Stimulated activated CD8-positive, alpha-beta memory T cell treated with anti-CD3 and anti-CD28 coated beads, Interleukin-15, amount 100 ng/mL, for 24 hours (primary cell): Measurements from ENCODE around the gene ARHGAP8.
"Not testable (repeated sequence)": the region's sequence is repeated elsewhere in the genome, so short reads cannot be mapped to it uniquely, and the experiment has no call there.

Experiments
- DNase-seq: peaks from one replicate; pipeline ENCODE4 v3.0.0-alpha.2; 2020; ENCODE audit warnings: low read depth

ARHGAP8 gene

DNA sequence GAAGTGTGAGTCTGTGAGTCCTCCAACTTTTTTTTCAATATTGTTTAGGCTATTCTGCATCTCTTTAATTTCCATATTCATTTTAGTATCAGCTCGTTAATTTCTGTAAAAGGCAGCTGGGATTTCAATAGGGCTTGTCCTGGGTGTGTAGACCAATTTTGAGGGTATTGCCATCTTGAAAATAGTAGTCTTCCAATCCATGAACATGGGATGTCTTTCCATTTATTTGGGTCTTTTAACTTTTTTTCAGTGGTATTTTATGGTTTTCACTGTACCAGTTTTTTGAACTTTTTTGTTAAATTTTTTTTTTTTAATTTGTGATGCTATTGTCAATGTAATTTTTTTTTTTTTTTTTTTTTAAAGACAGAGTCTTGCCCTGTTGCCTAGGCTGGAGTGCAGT lies 79.5 kb downstream of the ARHGAP8 start:
- no peak for DNase-seq

DNA sequence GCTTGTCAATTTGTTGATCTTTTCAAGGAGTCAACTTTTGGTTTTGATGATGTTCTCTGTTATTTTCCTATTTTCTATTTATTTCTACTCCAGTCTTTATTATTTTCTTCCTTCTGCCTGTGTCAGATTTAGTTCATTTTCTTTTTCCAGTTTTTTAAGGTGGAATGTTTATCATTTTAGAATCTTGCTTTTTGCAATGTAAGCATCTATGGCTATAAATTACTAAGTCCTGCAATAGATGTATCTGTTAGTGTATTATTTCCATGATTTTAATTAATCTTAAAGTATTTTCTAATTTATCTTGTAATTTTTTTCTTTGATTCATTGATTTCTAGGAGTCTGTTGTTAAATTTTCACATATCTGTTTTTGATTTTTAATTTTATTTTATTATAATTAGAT lies 81.7 kb downstream of the ARHGAP8 start:
- DNase-seq, result no peak

DNA sequence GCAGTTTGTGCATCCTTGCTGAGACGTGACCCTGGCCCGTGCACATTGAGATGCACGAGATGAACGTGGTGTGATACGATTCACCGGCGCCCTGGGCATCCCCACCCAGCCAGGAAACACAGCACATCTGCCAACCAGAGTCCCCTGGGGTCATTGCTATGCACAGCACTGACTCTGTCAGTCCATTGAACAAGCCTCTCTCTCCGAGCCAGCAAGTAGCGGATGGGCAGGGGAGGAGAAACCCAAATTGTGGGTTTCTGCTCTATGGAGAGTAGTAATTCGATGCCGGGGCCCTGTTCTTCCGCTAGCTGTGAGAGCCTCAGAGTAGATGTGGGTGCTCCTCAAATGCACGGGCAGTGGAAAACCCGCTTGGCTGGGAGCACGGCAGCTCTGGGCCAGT lies 85.1 kb downstream of the ARHGAP8 start:
- no peak for DNase-seq

DNA sequence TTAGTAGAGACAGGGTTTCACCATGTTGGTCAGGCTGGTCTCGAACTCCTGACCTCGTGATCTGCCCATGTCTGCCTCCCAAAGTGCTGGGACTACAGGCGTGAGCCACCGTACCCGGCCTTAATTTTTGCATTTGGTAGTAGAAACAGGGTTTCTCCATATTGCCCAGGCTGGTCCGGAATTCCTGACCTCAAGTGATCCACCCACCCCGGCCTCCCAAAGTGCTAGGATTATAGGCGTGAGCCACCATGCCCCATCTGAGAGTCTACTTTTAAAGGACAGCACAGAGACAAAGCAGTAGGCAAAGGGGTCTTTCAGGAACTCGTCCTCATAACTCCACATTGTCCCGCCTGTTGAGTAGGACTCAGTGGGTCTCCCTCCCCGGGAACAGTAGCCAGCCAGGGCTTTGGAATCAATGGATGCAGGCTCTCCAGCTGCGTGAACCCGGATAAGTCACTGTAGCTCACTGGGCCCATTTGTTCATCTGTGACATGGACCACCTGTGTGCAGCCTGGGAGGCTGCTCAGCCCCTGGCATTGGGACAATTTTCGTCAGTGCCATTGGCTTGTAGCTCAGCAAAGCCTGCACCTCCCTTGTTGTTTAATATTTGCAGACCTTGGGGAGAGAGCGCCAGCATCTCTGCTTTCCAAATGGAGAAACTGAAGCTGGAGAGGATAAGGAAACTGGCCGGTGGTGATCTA lies 86.1 kb downstream of the ARHGAP8 start:
- DNase-seq, result no peak

DNA sequence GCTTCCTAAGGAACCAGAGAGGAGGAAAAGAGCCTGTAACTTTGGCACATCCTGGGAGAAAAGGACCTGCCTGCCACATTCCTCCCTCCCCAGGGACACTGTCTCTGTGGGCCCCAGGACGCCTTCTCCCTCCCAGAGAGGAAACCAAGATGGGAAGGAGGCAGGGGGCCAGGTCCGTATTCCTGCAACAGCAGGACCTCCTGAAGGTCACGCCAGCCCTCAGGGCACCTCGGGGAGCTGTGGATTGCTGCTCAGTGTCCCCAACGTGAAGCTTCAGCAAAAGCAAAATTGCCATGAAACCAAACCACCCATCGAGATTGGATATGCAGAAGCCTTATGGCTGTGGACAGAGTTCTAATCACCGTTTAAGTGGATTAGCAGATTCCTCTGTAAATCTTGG lies 86.7 kb downstream of the ARHGAP8 start:
- DNase-seq, result no peak

DNA sequence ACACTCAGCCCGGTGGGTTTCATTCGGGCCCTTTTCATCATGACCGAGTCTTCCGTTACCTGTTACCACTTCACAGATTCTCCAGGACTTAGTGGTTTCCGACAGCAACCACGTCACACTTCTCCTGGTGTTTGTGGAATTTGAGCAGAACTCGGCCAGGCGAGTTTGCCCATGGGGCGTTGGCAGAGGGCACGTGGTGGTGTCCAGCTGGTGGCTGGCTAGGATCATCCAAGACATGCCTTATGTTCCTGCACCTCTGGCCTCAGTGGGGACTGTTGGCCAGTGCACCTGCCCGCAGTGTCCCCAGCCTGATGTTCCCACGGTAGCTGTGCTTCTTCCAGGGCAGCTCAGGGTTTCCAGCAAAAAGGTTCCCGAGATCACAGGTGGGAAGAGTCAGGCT lies 87.3 kb downstream of the ARHGAP8 start:
- DNase-seq, result no peak

DNA sequence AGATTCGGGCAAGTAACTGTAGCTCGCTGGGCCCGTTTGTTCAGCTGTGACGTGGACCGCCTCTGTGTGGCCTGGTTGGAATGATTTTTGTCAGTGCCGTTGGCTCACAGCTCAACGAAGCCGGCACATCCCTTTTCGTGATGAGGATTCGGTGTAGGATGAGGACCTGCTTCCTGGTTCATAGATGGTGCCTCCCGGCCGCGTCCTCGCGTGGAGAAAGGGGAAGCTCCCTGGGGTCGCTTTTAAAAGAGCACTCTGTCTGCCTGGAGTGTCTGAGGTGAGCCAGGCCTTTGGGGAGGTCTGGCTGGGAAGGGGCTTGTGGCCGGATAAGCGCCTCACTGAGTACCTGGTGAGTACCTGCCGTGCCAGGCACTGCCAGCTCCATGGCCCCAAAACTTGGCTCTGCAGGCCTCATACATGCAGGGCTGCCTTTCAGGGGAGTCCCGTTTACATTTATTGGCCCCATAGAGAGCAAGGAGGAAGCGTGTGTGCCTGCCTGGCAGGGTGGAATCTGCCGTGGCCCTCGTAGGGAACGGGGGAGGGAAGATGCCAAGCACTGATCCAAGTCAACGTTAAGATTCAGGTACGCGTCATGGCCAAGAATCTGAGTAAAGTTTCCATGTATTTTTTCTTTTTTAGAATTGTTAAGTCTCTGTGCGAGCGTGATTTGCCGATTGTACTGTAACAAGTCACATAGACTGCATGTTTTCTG lies 88.4 kb downstream of the ARHGAP8 start:
- no peak for DNase-seq

DNA sequence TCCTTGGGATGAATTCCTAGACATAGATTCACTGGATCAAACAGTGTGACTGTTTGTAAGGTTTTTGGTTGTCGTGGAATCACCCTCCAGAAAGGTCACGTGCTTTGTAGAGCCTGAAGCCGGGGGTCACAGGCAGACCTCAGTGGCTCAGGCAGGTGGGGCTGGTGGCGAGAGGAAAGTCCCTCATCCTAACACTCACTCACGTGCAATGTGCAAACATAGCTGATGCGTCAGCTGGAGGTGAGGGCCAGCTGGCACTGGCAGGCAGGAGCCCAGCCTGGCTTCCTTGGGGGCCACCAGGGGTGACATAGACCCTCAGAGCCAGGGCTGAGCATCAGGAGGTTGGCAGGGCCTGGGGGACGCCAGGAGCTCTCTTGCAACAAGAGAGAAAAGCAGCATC lies 90.0 kb downstream of the ARHGAP8 start:
- no peak for DNase-seq

DNA sequence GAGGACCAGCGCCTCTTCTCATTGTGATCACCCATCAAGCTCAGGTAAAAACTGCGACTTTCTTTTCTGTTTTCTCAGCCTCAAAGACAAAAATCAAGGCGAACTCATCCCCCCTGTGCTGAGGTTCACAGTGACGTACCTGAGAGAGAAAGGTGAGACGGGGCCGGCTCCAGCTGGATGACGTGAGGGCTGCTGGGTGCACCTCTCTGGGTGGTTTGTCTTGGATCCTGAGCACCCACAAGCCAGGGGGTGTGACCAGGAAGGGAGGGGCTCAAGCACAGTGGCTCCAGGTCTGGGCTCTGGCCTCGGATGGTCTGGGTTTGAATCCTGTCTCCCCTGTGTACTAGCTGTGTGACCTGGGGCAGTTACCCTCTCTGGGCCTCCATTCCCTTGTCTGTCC lies 92.8 kb downstream of the ARHGAP8 start:
- DNase-seq, result no peak

DNA sequence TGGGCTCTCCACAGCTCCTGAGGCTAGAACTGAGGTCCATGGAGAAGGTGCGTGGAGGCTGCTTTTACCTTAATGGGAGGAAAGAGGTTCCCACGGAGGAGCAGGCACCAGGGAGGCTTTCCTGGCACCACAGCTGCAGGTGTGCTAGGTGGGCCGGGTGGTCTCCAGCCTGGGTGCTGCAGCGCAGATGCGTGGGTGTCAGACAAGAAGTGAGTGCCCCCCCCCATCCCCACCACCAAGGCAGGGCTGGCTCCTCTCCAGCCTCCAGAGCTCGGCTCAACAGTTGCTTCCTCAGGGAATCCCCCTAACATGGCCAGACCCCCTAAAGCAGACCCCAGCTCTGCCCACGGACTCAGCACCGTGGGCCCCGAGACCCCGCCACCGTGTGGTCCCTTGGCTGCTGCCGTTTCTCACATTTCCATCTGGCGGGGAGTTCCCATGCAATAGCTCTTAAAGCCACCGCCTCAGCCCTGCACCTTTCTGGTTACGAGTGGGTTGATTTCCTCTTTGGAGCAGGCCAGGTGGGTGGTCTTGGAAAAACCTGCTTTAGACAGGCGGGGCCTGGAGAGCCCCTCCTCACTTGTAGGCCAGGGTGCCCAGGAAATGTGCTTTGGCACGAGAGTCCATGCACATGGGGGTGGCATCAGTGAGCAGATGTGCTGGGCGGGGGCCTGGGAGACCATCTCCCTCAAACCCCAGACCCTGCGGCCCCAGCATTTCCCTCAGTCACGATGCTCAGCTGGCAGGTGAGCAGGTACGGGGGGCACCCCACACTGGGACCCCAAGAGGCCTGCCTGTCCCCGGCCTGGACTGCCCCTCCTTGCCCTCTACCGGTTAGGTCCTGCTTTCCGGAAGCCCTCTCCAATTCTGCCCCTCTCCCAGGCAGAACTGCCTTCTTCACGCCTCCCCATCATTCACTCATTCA lies 93.7 kb downstream of the ARHGAP8 start:
- DNase-seq, result no peak

DNA sequence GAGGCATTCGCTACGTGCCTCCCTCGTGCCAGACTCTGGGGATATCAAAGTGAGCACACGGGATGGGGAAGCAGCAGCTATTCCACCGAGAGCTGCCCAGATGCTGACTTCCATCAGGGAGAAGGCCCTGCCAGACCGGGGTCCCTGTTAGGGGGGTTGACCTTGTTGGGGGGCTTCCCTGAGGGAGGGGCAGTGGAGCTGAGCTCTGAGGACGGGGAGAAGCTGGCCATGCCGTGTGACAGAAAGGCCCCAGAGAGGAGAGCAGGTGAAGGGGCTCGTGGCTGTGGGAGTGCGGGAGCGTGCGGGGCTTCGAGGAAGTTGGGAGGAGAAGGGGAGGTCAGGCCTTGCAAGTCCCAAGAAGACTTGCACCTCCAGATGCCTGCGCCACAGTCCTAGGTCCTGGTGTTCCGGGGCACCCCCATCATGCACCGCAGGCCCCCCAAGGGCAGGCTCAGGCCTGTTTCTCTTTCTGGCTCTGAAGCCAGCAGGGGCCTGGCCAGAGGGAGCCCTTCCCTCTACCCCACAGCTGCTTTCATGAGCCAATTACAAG lies 94.4 kb downstream of the ARHGAP8 start:
- no peak for DNase-seq

DNA sequence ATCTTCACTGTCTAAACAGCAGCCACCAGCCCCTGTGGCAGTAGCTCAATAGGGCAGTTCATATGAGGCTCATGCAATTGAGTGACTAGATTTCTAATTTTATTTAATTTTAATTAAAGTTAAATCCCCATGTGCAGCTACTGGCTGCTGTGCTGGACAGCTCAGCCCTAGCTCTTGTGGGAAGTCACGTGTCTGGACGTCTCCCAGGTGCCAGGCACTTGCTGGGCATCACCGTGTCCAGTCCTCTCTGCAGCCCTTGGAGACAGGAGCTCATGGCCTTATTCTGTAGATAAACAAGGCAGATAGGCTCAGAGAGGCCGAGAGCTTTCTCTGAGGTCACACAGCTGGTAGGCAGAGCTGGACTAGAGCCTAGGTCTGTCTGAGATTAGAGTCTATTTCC lies 95.0 kb downstream of the ARHGAP8 start:
- DNase-seq, result no peak

DNA sequence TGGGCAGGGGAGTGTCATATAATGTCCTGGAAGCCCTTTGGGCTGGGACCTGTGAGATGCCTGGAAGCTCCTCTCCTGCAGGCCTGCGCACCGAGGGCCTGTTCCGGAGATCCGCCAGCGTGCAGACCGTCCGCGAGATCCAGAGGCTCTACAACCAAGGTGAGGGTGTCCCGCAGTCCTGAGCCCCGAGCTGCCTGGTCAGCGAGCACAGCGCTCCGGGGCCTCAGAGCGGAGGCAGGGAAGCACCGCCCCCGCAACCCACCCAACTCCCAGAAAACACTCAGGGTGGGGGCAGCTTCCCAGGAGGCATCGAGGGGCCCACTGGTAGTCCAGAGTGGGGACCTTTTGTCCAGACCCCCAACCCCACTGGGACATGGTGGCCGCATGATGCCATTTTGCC lies 95.5 kb downstream of the ARHGAP8 start:
- no peak for DNase-seq

DNA sequence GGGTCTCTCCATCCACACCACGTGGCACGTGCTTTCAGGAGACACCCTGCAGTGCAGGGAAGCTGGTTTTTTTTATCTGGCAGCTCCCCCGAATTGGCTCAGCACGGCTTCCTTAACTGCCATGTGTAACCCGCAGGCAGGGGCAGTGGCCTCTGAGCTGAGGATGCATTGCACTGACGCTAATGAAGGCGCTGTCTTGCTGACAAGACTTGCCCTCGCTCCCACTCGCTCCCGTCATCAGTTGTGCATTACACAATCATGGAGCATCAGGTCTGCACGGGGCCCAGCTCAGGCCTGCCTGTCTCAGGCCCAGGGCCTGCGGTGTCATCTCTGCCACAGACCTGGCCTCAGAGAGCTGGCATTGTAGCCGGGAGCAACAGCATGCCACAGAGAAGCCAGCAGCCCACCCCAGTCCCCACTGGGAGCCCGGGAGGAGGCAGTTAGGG lies 95.9 kb downstream of the ARHGAP8 start:
- no peak for DNase-seq

DNA sequence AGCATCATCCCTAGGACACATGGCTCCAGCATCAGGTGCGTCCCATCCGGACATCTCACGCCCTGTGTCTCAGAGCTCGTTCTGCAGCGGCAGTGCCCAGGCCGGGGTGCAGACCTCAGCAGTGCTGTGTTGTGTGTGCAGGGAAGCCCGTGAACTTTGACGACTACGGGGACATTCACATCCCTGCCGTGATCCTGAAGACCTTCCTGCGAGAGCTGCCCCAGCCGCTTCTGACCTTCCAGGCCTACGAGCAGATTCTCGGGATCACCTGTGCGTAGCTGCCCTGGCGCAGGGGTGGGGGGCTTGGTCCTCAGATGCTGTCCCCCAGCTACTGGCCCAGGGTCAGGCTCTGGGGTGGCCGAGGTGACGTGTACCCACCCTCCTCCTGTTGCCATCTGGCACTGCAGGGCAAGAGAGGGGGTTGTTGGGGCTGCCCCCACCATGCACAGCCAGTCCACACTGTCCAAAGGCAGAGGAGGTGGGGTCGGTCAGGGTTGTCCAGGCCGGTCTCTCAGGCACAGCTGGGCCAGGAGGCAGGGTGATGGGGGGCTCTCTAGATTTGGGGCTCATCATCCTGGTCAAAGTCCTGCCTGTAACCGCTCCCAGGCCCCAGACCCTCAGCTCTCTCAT lies 96.5 kb downstream of the ARHGAP8 start:
- DNase-seq, result no peak

DNA sequence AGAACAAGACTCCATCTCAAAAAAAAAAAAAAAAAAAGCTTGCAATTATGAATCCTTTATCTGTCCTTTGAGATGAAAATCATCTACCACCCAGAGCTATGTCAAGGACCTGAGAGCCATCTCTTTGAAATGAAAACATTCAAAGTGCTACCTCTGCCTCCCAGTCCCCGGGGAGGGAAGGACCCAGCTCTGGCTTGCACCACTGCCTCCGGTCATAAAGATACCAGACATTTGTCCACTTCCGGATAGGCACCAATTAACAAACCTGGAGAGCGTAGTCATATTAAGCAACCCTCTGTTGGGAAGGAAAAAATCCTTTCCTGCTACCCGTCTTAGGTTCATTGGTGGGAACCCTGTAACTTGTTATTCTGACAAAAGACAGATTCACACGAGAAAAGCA lies 98.6 kb downstream of the ARHGAP8 start:
- DNase-seq, result no peak

DNA sequence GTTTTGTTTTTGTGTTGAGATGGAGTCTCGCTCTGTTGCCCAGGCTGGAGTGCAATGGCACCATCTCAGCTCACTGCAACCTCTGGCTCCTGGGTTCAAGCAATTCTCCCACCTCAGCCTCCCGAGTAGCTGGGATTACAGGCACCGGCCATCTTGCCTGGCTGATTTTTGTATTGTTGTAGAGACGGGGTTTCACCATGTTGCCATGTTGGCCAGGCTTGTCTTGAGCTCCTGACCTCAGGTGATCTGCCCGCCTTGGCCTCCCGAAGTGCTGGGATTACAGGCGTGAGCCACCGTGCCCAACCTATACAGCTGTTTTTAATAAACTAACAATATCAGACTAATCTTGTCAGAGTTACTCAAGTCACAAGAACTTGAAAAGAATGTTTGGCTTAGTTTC lies 102.3 kb downstream of the ARHGAP8 start:
- not testable (repeated sequence) for DNase-seq

DNA sequence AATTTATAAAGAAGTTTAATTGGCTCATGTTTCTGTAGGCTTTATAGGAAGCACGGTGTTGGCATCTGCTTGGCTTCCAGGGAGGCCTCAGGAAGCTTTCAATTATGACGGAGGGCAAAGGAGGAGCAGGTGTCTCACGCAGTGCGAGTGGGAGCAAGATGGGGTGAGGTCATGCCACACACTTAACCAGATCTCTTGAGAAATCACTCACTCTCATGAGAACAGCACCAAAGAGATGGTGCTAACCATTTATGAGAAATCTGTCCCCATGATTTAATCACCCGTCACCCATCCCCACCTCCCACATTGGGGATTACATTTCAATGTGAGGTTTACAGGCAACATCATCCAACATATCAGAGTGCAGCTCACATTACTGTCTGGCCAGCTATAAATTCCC lies 103.5 kb downstream of the ARHGAP8 start:
- no peak for DNase-seq

DNA sequence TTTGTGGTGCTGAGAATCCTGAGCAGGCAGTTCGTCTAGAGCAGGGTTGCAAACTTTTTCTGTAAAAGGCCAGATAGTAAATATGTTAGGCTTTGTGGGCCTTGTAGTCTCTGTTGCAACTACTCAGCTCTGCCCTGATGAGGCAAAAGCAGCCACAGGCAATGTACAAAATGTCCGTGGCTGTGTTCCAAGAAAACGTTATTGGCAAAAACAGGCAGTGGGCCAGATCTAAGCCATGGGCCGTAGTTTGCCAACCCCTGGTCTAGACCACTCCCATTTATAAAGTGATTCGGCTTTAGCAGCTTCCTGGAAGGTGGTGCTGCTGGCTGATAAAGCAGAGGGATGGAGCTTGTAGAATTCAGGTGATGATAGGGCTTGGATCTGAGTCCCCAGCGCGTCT lies 106.4 kb downstream of the ARHGAP8 start:
- not testable (repeated sequence) for DNase-seq

DNA sequence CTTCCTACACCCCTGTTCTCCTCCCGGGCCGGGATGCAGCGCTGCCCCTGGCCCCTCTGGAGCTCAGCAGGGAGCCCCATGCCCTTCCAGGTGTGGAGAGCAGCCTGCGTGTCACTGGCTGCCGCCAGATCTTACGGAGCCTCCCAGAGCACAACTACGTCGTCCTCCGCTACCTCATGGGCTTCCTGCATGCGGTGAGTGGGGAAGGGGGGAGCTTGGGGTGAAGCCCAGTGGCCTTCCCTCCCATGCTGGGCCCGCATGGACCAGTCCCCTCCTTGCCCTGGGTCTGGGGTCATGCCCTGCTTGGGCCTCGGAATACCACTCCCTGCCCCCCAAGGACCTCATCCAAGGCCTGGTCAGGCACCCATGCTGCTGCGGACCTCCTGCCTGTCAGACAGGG lies 107.3 kb downstream of the ARHGAP8 start:
- no peak for DNase-seq

DNA sequence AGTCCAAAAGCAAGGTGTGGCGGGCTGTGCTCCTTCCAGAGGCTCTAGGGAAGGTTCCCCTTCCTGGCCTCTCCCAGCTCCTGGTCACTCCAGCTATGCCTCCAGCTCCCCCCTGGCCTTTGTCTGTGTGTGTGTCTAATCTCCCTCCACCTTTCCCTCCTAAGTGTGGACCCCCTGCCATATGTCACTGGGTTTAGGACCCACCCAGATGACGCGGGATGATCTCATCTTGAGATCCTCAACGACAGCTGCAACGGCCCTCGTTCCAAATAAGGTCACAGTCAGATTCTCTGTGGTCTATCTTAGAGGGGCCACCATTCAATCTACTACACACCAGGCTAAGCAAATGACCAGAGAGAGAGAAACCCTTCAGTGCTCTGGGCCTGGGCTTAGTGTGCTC lies 107.9 kb downstream of the ARHGAP8 start:
- DNase-seq, result no peak

DNA sequence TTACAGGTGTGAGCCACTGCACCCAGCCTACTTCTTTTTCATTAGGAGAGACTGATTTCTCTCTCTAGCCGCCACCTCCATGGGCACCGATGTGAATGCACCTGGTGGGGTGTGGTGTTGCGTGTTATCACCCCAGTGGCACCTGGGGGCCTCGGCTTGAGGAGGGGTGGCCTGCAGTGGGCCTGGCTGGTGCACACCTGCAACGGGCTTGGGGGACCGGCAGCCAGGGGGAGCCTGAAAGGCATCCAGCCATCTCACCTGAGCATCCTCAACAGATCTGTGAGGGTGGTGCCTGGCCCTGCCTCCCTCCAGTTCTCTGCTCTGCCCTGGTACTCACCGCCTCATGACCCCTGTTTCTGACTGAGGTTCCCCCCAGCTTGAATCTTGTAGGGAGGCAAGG lies 108.9 kb downstream of the ARHGAP8 start:
- no peak for DNase-seq
